HL-60 (cell line): Measurements from ENCODE around the gene TFCP2.

Experiments used
- CTCF ChIP-seq: IDR thresholded peaks from one replicate; pipeline ENCODE4 v1.5.1; 2011; ENCODE audit warnings: low read length, control low read depth, inconsistent platforms; ENCODE audit not compliant: insufficient read depth
- POLR2AphosphoS5 ChIP-seq: IDR thresholded peaks from 2 replicates; pipeline ENCODE4 v1.6.1; 2012; ENCODE audit warnings: low read depth

GRCh38 chr12:51202718-51203117 is 29.8 kb upstream of the TFCP2 start:
- TF ChIP-seq POLR2AphosphoS5 (no peak), CTCF (no peak)
